Epithelial cell of esophagus (primary cell): ENCODE data around the gene MAD1L1.
"Not testable (repeated sequence)": the region's sequence is repeated elsewhere in the genome, so short reads cannot be mapped to it uniquely, and the experiment has no call there.

Experiments
- DNase-seq: peaks from one replicate; pipeline ENCODE4 v3.0.0; 2010; ENCODE audit warnings: low read depth
- H3K4me3 ChIP-seq: 2 replicates; pipeline ENCODE4 v1.5.1; 2011; ENCODE audit warnings: mild to moderate bottlenecking, low read length, control low read depth
- CTCF ChIP-seq: IDR thresholded peaks from 2 replicates; pipeline ENCODE4 v1.5.1; 2011; ENCODE audit warnings: low read depth, mild to moderate bottlenecking, low read length, control low read depth, inconsistent platforms; ENCODE audit not compliant: insufficient read depth; ENCODE audit errors: missing control alignments

MAD1L1 gene

GRCh38 chr7:1843921-1844335, 388.8 kb downstream of the MAD1L1 start:
- no peak overlapping the region for H3K4me3 ChIP-seq
- no peak for DNase-seq
- no peak for TF ChIP-seq CTCF

GRCh38 chr7:1843271-1843861, 389.4 kb downstream of the MAD1L1 start:
- H3K4me3 ChIP-seq, result no peak overlapping the region
- TF ChIP-seq CTCF, result no peak
- no peak for DNase-seq

GRCh38 chr7:1842321-1843221, 390.2 kb downstream of the MAD1L1 start:
- DNase-seq, result no peak
- TF ChIP-seq CTCF, result no peak
- H3K4me3 ChIP-seq, result no peak overlapping the region

GRCh38 chr7:1841286-1842021, 391.3 kb downstream of the MAD1L1 start:
- H3K4me3 ChIP-seq, DNase-seq: not testable (repeated sequence)

- DNase-seq, H3K4me3 ChIP-seq: not testable (repeated sequence)
These were observed 392.0 kb downstream of the MAD1L1 start for GRCh38 chr7:1840744-1841143.

- no peak for DNase-seq
- H3K4me3 ChIP-seq, result no peak overlapping the region
These were observed 393.0 kb downstream of the MAD1L1 start for GRCh38 chr7:1839701-1840100.

GRCh38 chr7:1838911-1839531, 393.7 kb downstream of the MAD1L1 start:
- not testable (repeated sequence) for H3K4me3 ChIP-seq, DNase-seq

More at GRCh38 chr7:1839701-1840100, 393.0 kb downstream of the MAD1L1 start:
- TF ChIP-seq CTCF, result no peak

- DNase-seq, H3K4me3 ChIP-seq: not testable (repeated sequence)
These were observed 394.2 kb downstream of the MAD1L1 start for GRCh38 chr7:1838544-1838872.

GRCh38 chr7:1837696-1838543, 394.8 kb downstream of the MAD1L1 start:
- not testable (repeated sequence) for H3K4me3 ChIP-seq, DNase-seq

GRCh38 chr7:1831933-1832535, 400.7 kb downstream of the MAD1L1 start:
- DNase-seq, H3K4me3 ChIP-seq: not testable (repeated sequence)

GRCh38 chr7:1831471-1831870, 401.3 kb downstream of the MAD1L1 start:
- H3K4me3 ChIP-seq, DNase-seq: not testable (repeated sequence)

GRCh38 chr7:1829668-1830067, 403.1 kb downstream of the MAD1L1 start:
- not testable (repeated sequence) for DNase-seq, H3K4me3 ChIP-seq
